Loucy (cell line): ENCODE measurements around the gene PGLYRP1.

ENCODE experiments used
- H2AFZ ChIP-seq: fragments of 200-600 bp; sonication (generic); 2 replicates; pipeline ENCODE4 v1.6.0; 2016; ENCODE audit warnings: antibody characterized with exemption, mild to moderate bottlenecking, low read length, moderate library complexity
- H3F3A ChIP-seq: fragments of 200-600 bp; 2 replicates; pipeline ENCODE4 v1.6.0; 2016; ENCODE audit warnings: antibody characterized with exemption, low read depth, mild to moderate bottlenecking
- H3K27me3 ChIP-seq: fragments of 200-600 bp; sonication (generic); 2 replicates; pipeline ENCODE4 v1.6.1; 2014; ENCODE audit warnings: low read length, mild to moderate bottlenecking; ENCODE audit not compliant: insufficient read depth, poor library complexity, severe bottlenecking
- H3K36me3 ChIP-seq: fragments of 200-600 bp; sonication (generic); 2 replicates; pipeline ENCODE4 v1.6.1; 2016; ENCODE audit warnings: low read length; ENCODE audit not compliant: insufficient read depth
- H3K4me1 ChIP-seq: fragments of 200-600 bp; sonication (generic); 2 replicates; pipeline ENCODE4 v1.5.1; 2014; ENCODE audit warnings: low read length, mild to moderate bottlenecking; ENCODE audit not compliant: insufficient read depth, poor library complexity, severe bottlenecking
- H3K4me2 ChIP-seq: fragments of 200-600 bp; sonication (generic); 2 replicates; pipeline ENCODE4 v1.6.0; 2014; ENCODE audit warnings: antibody characterized with exemption, low read length, low read depth, mild to moderate bottlenecking; ENCODE audit not compliant: poor library complexity, severe bottlenecking
- H3K4me3 ChIP-seq: fragments of 200-600 bp; sonication (generic); 2 replicates; pipeline ENCODE4 v1.5.1; 2014; ENCODE audit warnings: low read length, mild to moderate bottlenecking, mixed read lengths; ENCODE audit not compliant: poor library complexity, severe bottlenecking
- H3K79me2 ChIP-seq: fragments of 200-600 bp; sonication (generic); 2 replicates; pipeline ENCODE4 v1.6.1; 2014; ENCODE audit warnings: low read length; ENCODE audit not compliant: insufficient read depth
- H3K9ac ChIP-seq: fragments of 200-600 bp; sonication (generic); 2 replicates; pipeline ENCODE4 v1.6.0; 2014; ENCODE audit warnings: mild to moderate bottlenecking, low read depth, low read length, moderate library complexity; ENCODE audit not compliant: poor library complexity, severe bottlenecking
- H3K9me2 ChIP-seq: fragments of 200-600 bp; sonication (generic); replicated peaks from 2 replicates; pipeline ENCODE4 v1.6.1; 2016; ENCODE audit warnings: low read depth, low read length, mixed read lengths
- H3K9me3 ChIP-seq: fragments of 200-600 bp; sonication (generic); 2 replicates; pipeline ENCODE4 v1.6.1; 2014; ENCODE audit warnings: mild to moderate bottlenecking, antibody characterized with exemption, low read length, low read depth; ENCODE audit not compliant: insufficient read depth
- H4K20me1 ChIP-seq: fragments of 200-600 bp; sonication (generic); 2 replicates; pipeline ENCODE4 v1.6.0; 2014; ENCODE audit warnings: antibody characterized with exemption, low read length, mild to moderate bottlenecking; ENCODE audit not compliant: insufficient read depth, poor library complexity, severe bottlenecking
- CTCF ChIP-seq: fragments of 200-600 bp; sonication (generic); conservative IDR thresholded peaks from 2 replicates; pipeline ENCODE4 v1.5.1; 2014; ENCODE audit warnings: mild to moderate bottlenecking, antibody characterized with exemption, low read length
- EZH2phosphoT487 ChIP-seq: fragments of 200-600 bp; IDR thresholded peaks from 2 replicates; pipeline ENCODE4 v1.6.1; 2018; ENCODE audit warnings: antibody characterized with exemption, mild to moderate bottlenecking, moderate library complexity, borderline replicate concordance

Gene PGLYRP1

GRCh38 chr19:46009530-46010510 is 13.0 kb downstream of the PGLYRP1 start:
- Histone ChIP-seq H3K9ac (no peak overlapping the region), H3K4me1 (no peaks in the 10 kb centered on the region), H2AFZ (no peak overlapping the region), H3K4me2 (no peak overlapping the region), H3K79me2 (no peaks in the 10 kb centered on the region), H3K27me3 (no peaks in the 10 kb centered on the region), H3K9me2 (no peaks in the 10 kb centered on the region), H3K9me3 (no peaks in the 10 kb centered on the region), H3K36me3 (peaks cover 3% of the 10 kb centered on the region; the same call in 1 of the 2 replicates), H3K4me3 (no peak overlapping the region), H3F3A (no peaks in the 10 kb centered on the region), H4K20me1 (no peaks in the 10 kb centered on the region)
- TF ChIP-seq EZH2phosphoT487 (no peak), CTCF (peak; percentile 88)

GRCh38 chr19:46006411-46006810 is 16.4 kb downstream of the PGLYRP1 start:
- Histone ChIP-seq H3K4me1 (no peaks in the 10 kb centered on the region), H3K9me2 (no peaks in the 10 kb centered on the region), H3K4me2 (no peak overlapping the region), H4K20me1 (no peaks in the 10 kb centered on the region), H3K9ac (no peak overlapping the region), H3K36me3 (peaks cover 3% of the 10 kb centered on the region; the same call in 1 of the 2 replicates), H2AFZ (no peak overlapping the region), H3F3A (no peaks in the 10 kb centered on the region), H3K4me3 (no peak overlapping the region), H3K79me2 (no peaks in the 10 kb centered on the region), H3K27me3 (no peaks in the 10 kb centered on the region), H3K9me3 (no peaks in the 10 kb centered on the region)
- no peak for TF ChIP-seq CTCF
- TF ChIP-seq EZH2phosphoT487: no peak

- Histone ChIP-seq H3K9me2 (no peaks in the 10 kb centered on the region), H3K4me1 (peaks cover 9% of the 10 kb centered on the region), H3K9ac (no peak overlapping the region), H3K36me3 (no peaks in the 10 kb centered on the region), H3K4me3 (no peak overlapping the region), H3K9me3 (no peaks in the 10 kb centered on the region), H4K20me1 (peaks cover 4% of the 10 kb centered on the region), H3K27me3 (no peaks in the 10 kb centered on the region), H2AFZ (no peak overlapping the region), H3F3A (no peaks in the 10 kb centered on the region), H3K4me2 (no peak overlapping the region), H3K79me2 (peaks cover 4% of the 10 kb centered on the region; the same call in 1 of the 2 replicates)
- no peak for TF ChIP-seq EZH2phosphoT487
Measured at GRCh38 chr19:46002678-46003275, 20.1 kb downstream of the PGLYRP1 start.
